HepG2 (cell line): ENCODE measurements around the gene DLL4. TPM values are rescaled to one million over a fixed set of nuclear protein-coding genes. Genes with fewer than 3 reads are reported as not detected.

Source experiments
- CEBPG ChIP-seq: IDR thresholded peaks from 2 replicates; pipeline ENCODE4 v1.6.1; 2016
- HDAC6 ChIP-seq: fragments of 200-600 bp; sonication (generic); IDR thresholded peaks from 2 replicates; pipeline ENCODE4 v1.7.0; 2017; ENCODE audit warnings: mild to moderate bottlenecking, antibody characterized with exemption, low read length, low read depth
- HNRNPL ChIP-seq: fragments of 200-400 bp; formaldehyde crosslinking; IDR thresholded peaks from 2 replicates; pipeline ENCODE4 v1.6.1; 2017; ENCODE audit warnings: mild to moderate bottlenecking, low read depth, low read length
- KDM1A ChIP-seq: IDR thresholded peaks from 2 replicates; pipeline ENCODE4 v1.6.1; 2016; ENCODE audit warnings: missing compliant biosample characterization
- MAZ ChIP-seq, 2 experiments: sonication (generic) in 1 of 2; formaldehyde crosslinking in 1 of 2; IDR thresholded peaks; 2 replicates each; pipeline versions ENCODE4 v1.5.0 to v1.6.1; 2012 to 2020; ENCODE audit warnings: low read depth in 2 of 2, mild to moderate bottlenecking in 2 of 2, borderline replicate concordance in 1 of 2, improper control_type of control experiment in 1 of 2, low read length in 1 of 2, missing genetic modification reagents in 1 of 2, moderate library complexity in 1 of 2
- RARG ChIP-seq: sonication (generic); formaldehyde crosslinking; IDR thresholded peaks from 2 replicates; pipeline ENCODE4 v1.4.0; 2020; ENCODE audit warnings: low read depth, mild to moderate bottlenecking, missing genetic modification reagents
- RBM39 ChIP-seq: fragments of 200-400 bp; formaldehyde crosslinking; IDR thresholded peaks from one replicate; pipeline ENCODE4 v1.6.1; 2018; ENCODE audit warnings: antibody characterized with exemption, mild to moderate bottlenecking, low read depth, low read length; ENCODE audit not compliant: poor library complexity, severe bottlenecking
- ZBTB46 ChIP-seq: sonication (generic); formaldehyde crosslinking; IDR thresholded peaks from 2 replicates; pipeline ENCODE4 v1.4.0; 2020; ENCODE audit warnings: mild to moderate bottlenecking, missing genetic modification reagents, borderline replicate concordance
- ZKSCAN8 ChIP-seq: IDR thresholded peaks from 2 replicates; pipeline ENCODE4 v1.6.1; 2016; ENCODE audit warnings: borderline replicate concordance, missing genetic modification reagents, missing compliant biosample characterization
- ZNF101 ChIP-seq: sonication (generic); formaldehyde crosslinking; IDR thresholded peaks from 2 replicates; pipeline ENCODE4 v1.4.0; 2020; ENCODE audit warnings: mild to moderate bottlenecking, low read depth, missing genetic modification reagents, borderline replicate concordance
- ZNF24 ChIP-seq: fragments of 450-650 bp; IDR thresholded peaks from 2 replicates; pipeline ENCODE4 v1.6.1; 2017; ENCODE audit warnings: antibody characterized with exemption, mild to moderate bottlenecking
- ZNF280D ChIP-seq: sonication (generic); formaldehyde crosslinking; IDR thresholded peaks from 2 replicates; pipeline ENCODE4 v1.5.1; 2020; ENCODE audit warnings: mild to moderate bottlenecking, missing genetic modification reagents
- ZNF317 ChIP-seq: sonication (generic); formaldehyde crosslinking; IDR thresholded peaks from 2 replicates; pipeline ENCODE4 v1.5.0; 2020; ENCODE audit warnings: mild to moderate bottlenecking, missing genetic modification reagents
- ZNF605 ChIP-seq: sonication (generic); formaldehyde crosslinking; IDR thresholded peaks from 2 replicates; pipeline ENCODE4 v1.8.0; 2022; ENCODE audit warnings: mild to moderate bottlenecking, missing genetic modification reagents
- ZNF687 ChIP-seq: sonication (generic); formaldehyde crosslinking; IDR thresholded peaks from 2 replicates; pipeline ENCODE4 v1.5.1; 2020; ENCODE audit warnings: mild to moderate bottlenecking, missing genetic modification reagents, moderate library complexity
- ZNF777 ChIP-seq: sonication (generic); formaldehyde crosslinking; IDR thresholded peaks from 2 replicates; pipeline ENCODE4 v1.4.0; 2020; ENCODE audit warnings: missing genetic modification reagents
- polyA plus RNA-seq, 8 experiments: library from polyadenylated mRNA; depleted of rRNA in 3 of 8; stranded (reverse) in 7 of 8; unstranded in 1 of 8; fragments of >200 nt; fragmentation: Illumina TruSeq in 4 of 8; extraction: Trizol in 4 of 8; gene quantifications; 2 replicates each; pipeline versions ENCODE4 v1.2.1 to v1.2.3, GENCODE V29; 2011 to 2016; ENCODE audit warnings: low read depth in 4 of 8, missing spikeins in 1 of 8, mixed read lengths in 1 of 8; ENCODE audit not compliant: insufficient read depth in 1 of 8
- total RNA-seq, 5 experiments: library from RNA; depleted of rRNA; stranded (reverse); fragments of >200 nt; fragmentation: Illumina TruSeq; extraction: Trizol; gene quantifications; 2 replicates each; pipeline ENCODE4 v1.2.3, GENCODE V29; 2016; ENCODE audit warnings: low read depth in 1 of 5

The DLL4 gene
- total and polyA plus RNA-seq, 2 of the 13 experiments (the other 11 are each of a cell fraction or from before 2014, with no cell fraction given), result 0.20 to 0.25 TPM

GRCh38 chr15:40952901-40953712 lies 24.0 kb downstream of the DLL4 start, which contains the start of gene CHAC1 (continued):
- TF ChIP-seq ZNF687 (peak; percentile 33; the same call in 1 of the 2 replicates), HDAC6 (no peak), ZNF777 (0 out of 2 replicates have a peak, but pooled peaks have one; percentile 40), HNRNPL (peak; percentile 40; the same call in 1 of the 2 replicates), ZNF317 (no peak), CEBPG (peak; percentile 73), MAZ (IDR thresholded peaks at IDR 0.05; ENCODE audit: borderline replicate concordance, low read depth, low read length) (no peak), MAZ (CRISPR knock-in tag; IDR thresholded peaks at IDR 0.05; ENCODE audit: low read depth) (no peak), ZNF101 (no peak), RARG (CRISPR knock-in tag) (no peak), ZBTB46 (CRISPR knock-in tag) (no peak), ZNF280D (no peak), RBM39 (peak; percentile 92), ZNF605 (CRISPR knock-in tag) (no peak), KDM1A (CRISPR knock-in tag) (no peak), ZKSCAN8 (CRISPR knock-in tag) (no peak), ZNF24 (no peak)
- TF ChIP-seq, all 625 proteins: peak for 9
